SIG-M5 (cell line): Measurements from ENCODE around the gene SLC4A1AP.

ENCODE experiments used
- DNase-seq: peaks from one replicate; lab custom pipeline; 2025; lab: John Stamatoyannopoulos, UW

Gene SLC4A1AP

GRCh38 chr2:27742571-27742970, 78.9 kb downstream of the SLC4A1AP start:
- DNase-seq: no peak
